Measurements from ENCODE around the gene PARD3B.

GRCh38 chr2:204680576-204680975, 135.3 kb downstream of the PARD3B start:
- TF ChIP-seq POLR2A (IDR thresholded peaks at IDR 0.05) (no peak), CTCF (IDR thresholded peaks at IDR 0.05) (no peak), POLR2AphosphoS5 (IDR thresholded peaks at IDR 0.05) (no peak)

Data from stomach (tissue), 4 donors.